Pancreas (tissue), 10 donors: ENCODE results near the gene TAF5L. TPM values are rescaled to one million over a fixed set of nuclear protein-coding genes. Genes with fewer than 3 reads are reported as not detected.

Experiments used
- ATAC-seq, 4 donors: fragments of 200-7000 bp; cut with Tn5 transposase; one replicate each; pipeline versions ENCODE4 v1.8.0 to v1.9.1; 2020; ENCODE audit warnings: mild to moderate bottlenecking in 4 of 4, moderate library complexity in 4 of 4
- DNase-seq, 6 donors: peaks; one replicate each; pipeline ENCODE4 v3.0.0-alpha.2; 2020
- FAIRE-seq: peaks from 2 replicates; lab custom pipeline; 2012; peaks lifted over from hg19 to GRCh38; lab: Jason Lieb, UNC
- H3K27ac ChIP-seq, 4 donors: fragments of 200-600 bp; sonication (generic); 1 replicate in 3 of 4; 2 replicates in 1 of 4; pipeline versions ENCODE4 v1.5.0 to v1.8.0; 2020
- H3K27me3 ChIP-seq, 4 donors: fragments of 200-600 bp; one replicate each; pipeline ENCODE4 v1.8.0; 2021
- H3K36me3 ChIP-seq, 3 donors: fragments of 200-600 bp; sonication (generic) in 1 of 3; one replicate each; pipeline versions ENCODE4 v1.5.0 to v1.8.0; 2020 to 2021
- H3K4me1 ChIP-seq, 3 donors: fragments of 200-600 bp; one replicate each; pipeline ENCODE4 v1.8.0; 2021
- H3K4me3 ChIP-seq, 4 donors: fragments of 200-600 bp; sonication (generic) in 2 of 4; one replicate each; pipeline versions ENCODE4 v1.5.0 to v1.8.0; 2020 to 2021
- H3K9me3 ChIP-seq, 4 donors: fragments of 200-600 bp; one replicate each; pipeline ENCODE4 v1.8.0; 2021
- CTCF ChIP-seq, 4 donors: fragments of 200-600 bp; sonication (generic) in 3 of 4; IDR thresholded peaks; one replicate each; pipeline versions ENCODE4 v1.5.0 to v1.8.0; 2021; ENCODE audit warnings: antibody characterized with exemption in 4 of 4
- WGBS, 2 donors: extraction: QIAGEN DNeasy Blood & Tissue Kit; methylation state at CpG; one replicate each; pipeline ENCODE4 v1.1.7; 2013; 5-methylcytosine and 5-hydroxymethylcytosine counted together
- intact Hi-C, 3 donors: fragments of 100-400 bp; cut with DNase I; formaldehyde crosslinking; loops; one replicate each; pipeline versions ENCODE4 v1.11.1 to v1.14.2; 2022
- polyA plus RNA-seq, 2 donors: library from polyadenylated mRNA; stranded (reverse); fragments of 200-250 nt; gene quantifications; one replicate each; pipeline ENCODE4 v1.2.3, GENCODE V29; 2013
- total RNA-seq, 6 donors: library from RNA; stranded (reverse); fragmentation: NEBNext Ultra II Directional in 4 of 6; extraction: Animal tissue kit (Norgen Biotek cat#: 25700) in 4 of 6; gene quantifications; one replicate each; pipeline versions ENCODE4 v1.2.1 to v1.2.4, GENCODE V29; 2021 to 2023
- donor health status: healthy with polysubstance abuse.
- donor health status: DM: no; HTN: no; CAD: no; lungs with moderate emphysema.
- donor health status: DM: no; HTN: no; CAD: no.
- donor health status: control.
- donor health status: control.
- donor health status: Bipolar disorder and iron deficiency.
- donor health status: DM: yes; HTN: yes; CAD: no.
- donor health status: DM: no; HTN: no; CAD: no.
- donor health status: DM: no; HTN: no; CAD: no.
- donor health status: DM: yes; HTN: yes; CAD: no.

TAF5L gene
- total and polyA plus RNA-seq, 8 donors: 4.4 to 9.5 (median 7.1) TPM

GRCh38 chr1:229661897-229662296 is 36.0 kb upstream of the TAF5L start:
- FAIRE-seq: no peak
- peak in 1 of 6 donors; percentile 38 for DNase-seq
- no peak for TF ChIP-seq CTCF (IDR thresholded peaks at IDR 0.05)
- H3K9me3 ChIP-seq: no peaks in the 10 kb centered on the region
- no peaks in the 10 kb centered on the region for H3K4me1 ChIP-seq
- no peak overlapping the region for H3K27ac ChIP-seq
- no peak overlapping the region for H3K4me3 ChIP-seq
- intact Hi-C loops: loop anchor here in 2 of 3 donors (5.0 kb wide), 2 partner anchors 645 to 650 kb away; no protein-coding TSS in a partner anchor
- 85 to 88% methylated on average over 8 of the region's 8 CpGs for WGBS, 2 donors
- peaks cover 0 to 6% (median 3%) of the 10 kb centered on the region in 3 donors for H3K36me3 ChIP-seq
- no peak for ATAC-seq
- H3K27me3 ChIP-seq: no peaks in the 10 kb centered on the region

- intact Hi-C loops: loop anchor here in 2 of 3 donors (5.0 kb wide), 2 partner anchors 646 to 651 kb away; no protein-coding TSS in a partner anchor
- Histone ChIP-seq H3K36me3 (peaks cover 0 to 6% (median 3%) of the 10 kb centered on the region in 3 donors), H3K27me3 (no peaks in the 10 kb centered on the region), H3K27ac (no peak overlapping the region), H3K4me3 (no peak overlapping the region), H3K9me3 (no peaks in the 10 kb centered on the region), H3K4me1 (no peaks in the 10 kb centered on the region)
- FAIRE-seq: no peak
- TF ChIP-seq CTCF (IDR thresholded peaks at IDR 0.05): peak; percentile 77 to 88 (median 82)
- DNase-seq: peak; percentile 73 to 92 (median 86)
- ATAC-seq: peak; percentile 97 to 100 (median 99)
- WGBS, 2 donors: 43 to 47% methylated on average over 19 of the region's 19 CpGs
Observed at GRCh38 chr1:229661022-229661877, 35.3 kb upstream of the TAF5L start.

GRCh38 chr1:229657993-229658755 is 32.3 kb upstream of the TAF5L start:
- H3K4me3 ChIP-seq: no peak overlapping the region
- H3K9me3 ChIP-seq: no peaks in the 10 kb centered on the region
- 93 to 98% methylated on average over 2 of the region's 2 CpGs for WGBS, 2 donors
- no peak for ATAC-seq
- intact Hi-C loops: loop anchor here in 1 of 3 donors (10.0 kb wide), 1 partner anchor 657 kb away; no protein-coding TSS in a partner anchor
- H3K36me3 ChIP-seq: peaks cover 0 to 6% (median 3%) of the 10 kb centered on the region in 3 donors
- FAIRE-seq: no peak
- H3K27me3 ChIP-seq: no peaks in the 10 kb centered on the region
- TF ChIP-seq CTCF (IDR thresholded peaks at IDR 0.05): no peak
- H3K27ac ChIP-seq: no peak overlapping the region
- no peaks in the 10 kb centered on the region for H3K4me1 ChIP-seq
- DNase-seq: no peak

- Histone ChIP-seq H3K36me3 (peaks cover 0 to 6% (median 3%) of the 10 kb centered on the region in 3 donors), H3K4me1 (no peaks in the 10 kb centered on the region), H3K27ac (no peak overlapping the region), H3K9me3 (no peaks in the 10 kb centered on the region), H3K27me3 (no peaks in the 10 kb centered on the region), H3K4me3 (no peak overlapping the region)
- intact Hi-C loops: loop anchor here in 1 of 3 donors (10.0 kb wide), 1 partner anchor 659 kb away; no protein-coding TSS in a partner anchor
- 83 to 90% methylated on average over 5 of the region's 5 CpGs for WGBS, 2 donors
- no peak for TF ChIP-seq CTCF (IDR thresholded peaks at IDR 0.05)
- DNase-seq (no peak), FAIRE-seq (no peak), ATAC-seq (no peak)
Observed at GRCh38 chr1:229655781-229656180, 29.9 kb upstream of the TAF5L start.
